ENCODE data around the gene TNIP3.

GRCh38 chr4:121098266-121098665 is 65.9 kb downstream of the TNIP3 start:
- TF ChIP-seq CBX5 (IDR thresholded peaks at IDR 0.05; ENCODE audit: borderline replicate concordance, low read depth) (no peak), JUN (IDR thresholded peaks at IDR 0.05; ENCODE audit: borderline replicate concordance, low read depth, low read length) (no peak), JUN (CRISPR knock-in tag; IDR thresholded peaks at IDR 0.05; ENCODE audit: borderline replicate concordance) (no peak), KAT8 (IDR thresholded peaks at IDR 0.05; ENCODE audit: low read depth) (no peak), ZNF785 (CRISPR knock-in tag; IDR thresholded peaks at IDR 0.05) (no peak), EP300 (IDR thresholded peaks at IDR 0.05; ENCODE audit: low read length) (no peak), ZBTB7A (IDR thresholded peaks at IDR 0.05; ENCODE audit: borderline replicate concordance, control insufficient read depth, low read depth, low read length) (no peak), ZBTB33 (CRISPR knock-in tag; IDR thresholded peaks at IDR 0.05) (no peak), ZNF24 (IDR thresholded peaks at IDR 0.05) (no peak), NFIC (IDR thresholded peaks at IDR 0.05) (no peak)

Measured in K562 (cell line).